HepG2 (cell line): Measurements from ENCODE around the gene ARHGAP19. TPM values are rescaled to one million over a fixed set of nuclear protein-coding genes. Genes with fewer than 3 reads are reported as not detected.

ENCODE experiments used
- ATAC-seq: fragments of 200-7000 bp; cut with Tn5 transposase; 3 replicates; pipeline ENCODE4 v1.9.1; 2020; ENCODE audit warnings: mild to moderate bottlenecking, moderate library complexity
- BruUV-seq: library from RNA; stranded (reverse); fragments of 400-500 nt; replicated peaks from 2 replicates; lab custom pipeline; 2021; lab: Mats Ljungman, UMichigan
- CTCF ChIA-PET: fragments of 300-600 bp; formaldehyde crosslinking; extraction: SDS; loops from one replicate; lab custom pipeline; 2021; ENCODE audit warnings: low total read pairs, inconsistent platforms, low intra/inter-chr PET ratio; lab: Yijun Ruan, JAX
- POLR2A ChIA-PET: fragments of 350-600 bp; sonication (Branson Sonifier 250); formaldehyde crosslinking; loops from one replicate; lab custom pipeline; 2020; ENCODE audit warnings: antibody characterized with exemption, inconsistent platforms; lab: Yijun Ruan, JAX
- DNase-seq: peaks from one replicate; pipeline ENCODE4 v3.0.0-alpha.2; 2015; ENCODE audit warnings: low spot score
- FAIRE-seq: peaks from 3 replicates; lab custom pipeline; 2011; peaks lifted over from hg19 to GRCh38; lab: Jason Lieb, UNC
- H2AFZ ChIP-seq: one replicate; pipeline ENCODE4 v1.6.1; 2011; ENCODE audit warnings: low read length, inconsistent platforms
- H3K27ac ChIP-seq: fragments of 300-600 bp; 3 replicates; pipeline ENCODE4 v1.8.0; 2011; ENCODE audit warnings: mixed run types, mild to moderate bottlenecking, mixed read lengths, low read length, inconsistent platforms; ENCODE audit not compliant: insufficient read depth; ENCODE audit errors: extremely low read length
- H3K27me3 ChIP-seq, 2 experiments: fragments of 200-600 bp in 1 of 2; 2 replicates in 1 of 2; 3 replicates in 1 of 2; pipeline versions ENCODE4 v1.6.0 to v1.8.0; 2011; ENCODE audit warnings: low read length in 2 of 2, mild to moderate bottlenecking in 2 of 2, moderate library complexity in 2 of 2, inconsistent platforms in 1 of 2; ENCODE audit not compliant: insufficient read depth in 2 of 2, control insufficient read depth in 1 of 2
- H3K36me3 ChIP-seq, 2 experiments: fragments of 200-600 bp in 1 of 2; replicated peaks in 1 of 2; 2 replicates in 1 of 2; 3 replicates in 1 of 2; pipeline versions ENCODE4 v1.5.1 to v1.8.0; 2011; ENCODE audit warnings: low read length in 2 of 2, inconsistent platforms in 1 of 2; ENCODE audit not compliant: insufficient read depth in 2 of 2, control insufficient read depth in 1 of 2
- H3K4me1 ChIP-seq: 2 replicates; pipeline ENCODE4 v1.5.1; 2012; ENCODE audit warnings: low read length, inconsistent platforms; ENCODE audit not compliant: insufficient read depth
- H3K4me2 ChIP-seq: 2 replicates; pipeline ENCODE4 v1.6.0; 2011; ENCODE audit warnings: low read depth, low read length, inconsistent platforms
- H3K4me3 ChIP-seq, 3 experiments: fragments of 200-600 bp in 1 of 3; sonication (generic), shearing (Covaris generic) in 1 of 3; replicated peaks in 1 of 3; 2 replicates each; pipeline ENCODE4 v1.5.1; 2011 to 2016; ENCODE audit warnings: low read length in 3 of 3, inconsistent platforms in 2 of 3, low read depth in 2 of 3, mild to moderate bottlenecking in 2 of 3, control low read depth in 1 of 3, mixed read lengths in 1 of 3; ENCODE audit not compliant: insufficient read depth in 1 of 3
- H3K79me2 ChIP-seq: one replicate; pipeline ENCODE4 v1.6.1; 2011; ENCODE audit warnings: low read length, inconsistent platforms; ENCODE audit not compliant: insufficient read depth
- H3K9ac ChIP-seq: 2 replicates; pipeline ENCODE4 v1.6.0; 2011; ENCODE audit warnings: mild to moderate bottlenecking, low read depth, low read length, inconsistent platforms; ENCODE audit not compliant: insufficient read depth
- H3K9me3 ChIP-seq: 2 replicates; pipeline ENCODE4 v1.5.1; 2012; ENCODE audit warnings: mild to moderate bottlenecking, low read length
- H4K20me1 ChIP-seq: 2 replicates; pipeline ENCODE4 v1.6.0; 2011; ENCODE audit warnings: inconsistent platforms, mild to moderate bottlenecking, low read length, moderate library complexity; ENCODE audit not compliant: insufficient read depth
- KDM1A ChIP-seq: IDR thresholded peaks from 2 replicates; pipeline ENCODE4 v1.6.1; 2016; ENCODE audit warnings: missing compliant biosample characterization
- KDM5B ChIP-seq: sonication (generic); formaldehyde crosslinking; IDR thresholded peaks from 2 replicates; pipeline ENCODE4 v1.4.0; 2020; ENCODE audit warnings: missing genetic modification reagents, mild to moderate bottlenecking, borderline replicate concordance
- REST ChIP-seq, 2 experiments: IDR thresholded peaks; 2 replicates each; pipeline ENCODE4 v1.6.1; 2011 to 2012; ENCODE audit warnings: low read length in 2 of 2, borderline replicate concordance in 1 of 2, low read depth in 1 of 2, mild to moderate bottlenecking in 1 of 2, moderate library complexity in 1 of 2
- REXO4 ChIP-seq: sonication (generic); formaldehyde crosslinking; IDR thresholded peaks from 2 replicates; pipeline ENCODE4 v1.8.0; 2022; ENCODE audit warnings: missing genetic modification reagents, mild to moderate bottlenecking, borderline replicate concordance
- ZNF12 ChIP-seq: sonication (generic); formaldehyde crosslinking; IDR thresholded peaks from 2 replicates; pipeline ENCODE4 v1.5.0; 2020; ENCODE audit warnings: missing genetic modification reagents
- ZNF296 ChIP-seq: sonication (generic); formaldehyde crosslinking; conservative IDR thresholded peaks from 2 replicates; pipeline ENCODE4 v1.5.0; 2020; ENCODE audit warnings: mild to moderate bottlenecking, missing genetic modification reagents
- ZNF337 ChIP-seq: sonication (generic); formaldehyde crosslinking; IDR thresholded peaks from 2 replicates; pipeline ENCODE4 v1.5.1; 2020; ENCODE audit warnings: missing genetic modification reagents, low read depth, mild to moderate bottlenecking, borderline replicate concordance
- ZNF619 ChIP-seq: sonication (generic); formaldehyde crosslinking; IDR thresholded peaks from 2 replicates; pipeline ENCODE4 v1.4.0; 2020; ENCODE audit warnings: mild to moderate bottlenecking, missing genetic modification reagents
- WGBS: methylation state at CpG from one replicate; pipeline ENCODE4 v1.1.6; 2017; ENCODE audit warnings: low lambda C conversion rate; 5-methylcytosine and 5-hydroxymethylcytosine counted together
- in situ Hi-C: cut with HindIII; loops from 2 replicates; pipeline ENCODE4 v1.10.0; 2017; ENCODE audit warnings: low pct_unique_long_range_greater_than_20kb; ENCODE audit not compliant: extremely low pct_ligation_motif_present
- intact Hi-C: fragments of 100-400 bp; cut with micrococcal nuclease; formaldehyde crosslinking; loops from one replicate; pipeline ENCODE4 v1.10.0; 2022; ENCODE audit not compliant: unreplicated experiment
- polyA plus RNA-seq, 8 experiments: library from polyadenylated mRNA; depleted of rRNA in 3 of 8; stranded (reverse) in 7 of 8; unstranded in 1 of 8; fragments of >200 nt; fragmentation: Illumina TruSeq in 4 of 8; extraction: Trizol in 4 of 8; gene quantifications; 2 replicates each; pipeline versions ENCODE4 v1.2.1 to v1.2.3, GENCODE V29; 2011 to 2016; ENCODE audit warnings: low read depth in 4 of 8, missing spikeins in 1 of 8, mixed read lengths in 1 of 8; ENCODE audit not compliant: insufficient read depth in 1 of 8
- total RNA-seq, 5 experiments: library from RNA; depleted of rRNA; stranded (reverse); fragments of >200 nt; fragmentation: Illumina TruSeq; extraction: Trizol; gene quantifications; 2 replicates each; pipeline ENCODE4 v1.2.3, GENCODE V29; 2016; ENCODE audit warnings: low read depth in 1 of 5

ARHGAP19 gene
- total and polyA plus RNA-seq, 2 of the 13 experiments (the other 11 are each of a cell fraction or from before 2014, with no cell fraction given): 7.6 to 10.0 TPM

- TF ChIP-seq REST (IDR thresholded peaks at IDR 0.05; ENCODE audit: borderline replicate concordance in 1 of 2, low read depth in 1 of 2, low read length in 2 of 2) (no peak), REXO4 (no peak), KDM5B (CRISPR knock-in tag) (no peak), ZNF296 (CRISPR knock-in tag) (no peak), ZNF619 (CRISPR knock-in tag) (no peak), ZNF12 (CRISPR knock-in tag) (no peak)
Measured at GRCh38 chr10:97312897-97313296, 20.5 kb upstream of the ARHGAP19 start (continued).

- BruUV-seq: no TSS peak
- ChIA-PET CTCF (no interaction called here), POLR2A (no interaction called here)
- H3K4me1 ChIP-seq: peaks cover 35% of the 10 kb centered on the region
- no peak for TF ChIP-seq ZNF337 (CRISPR knock-in tag)
- TF ChIP-seq KDM1A (CRISPR knock-in tag): no peak
- no peak for TF ChIP-seq ZNF296 (CRISPR knock-in tag)
- no peak overlapping the region for H3K27ac ChIP-seq
- 69% methylated on average over 4 of the region's 4 CpGs for WGBS
- H3K4me2 ChIP-seq: no peak overlapping the region
- H3K36me3 ChIP-seq: no peaks in the 10 kb centered on the region
- H3K9ac ChIP-seq: no peak overlapping the region
- FAIRE-seq (no peak), ATAC-seq (no peak), DNase-seq (no peak)
- no peaks in the 10 kb centered on the region for H3K9me3 ChIP-seq
- H4K20me1 ChIP-seq: no peaks in the 10 kb centered on the region
- no peak overlapping the region for H3K4me3 ChIP-seq
- no peaks in the 10 kb centered on the region for H3K79me2 ChIP-seq
- intact Hi-C loops (no loop called here), in situ Hi-C loops (no loop called here)
- H3K27me3 ChIP-seq: no peaks in the 10 kb centered on the region
- H2AFZ ChIP-seq: no peak overlapping the region
Measured at GRCh38 chr10:97311111-97311626, 18.7 kb upstream of the ARHGAP19 start.
